Breast epithelium (tissue), 4 donors: Measurements from ENCODE around the gene CTCFL. TPM values are rescaled to one million over a fixed set of nuclear protein-coding genes. Genes with fewer than 3 reads are reported as not detected.

ENCODE experiments used
- DNase-seq, 2 donors: peaks; one replicate each; pipeline ENCODE4 v3.0.0-alpha.2; 2019; ENCODE audit warnings: low spot score in 2 of 2
- H3K27ac ChIP-seq, 2 donors: fragments of 200-600 bp; sonication (generic) in 1 of 2; one replicate each; pipeline ENCODE4 v1.5.1; 2016 to 2019; ENCODE audit warnings: mild to moderate bottlenecking in 1 of 2
- H3K27me3 ChIP-seq, 2 donors: fragments of 200-600 bp; sonication (generic) in 1 of 2; one replicate each; pipeline versions ENCODE4 v1.5.1 to v1.6.0; 2017 to 2019; ENCODE audit warnings: control low read depth in 1 of 2, mild to moderate bottlenecking in 1 of 2
- H3K36me3 ChIP-seq: fragments of 200-600 bp; one replicate; pipeline ENCODE4 v1.5.1; 2019
- H3K4me1 ChIP-seq, 2 donors: fragments of 200-600 bp; sonication (generic); one replicate each; pipeline ENCODE4 v1.5.1; 2016 to 2019; ENCODE audit warnings: control low read depth in 1 of 2
- H3K4me3 ChIP-seq, 3 donors: fragments of 200-600 bp; sonication (generic); 1 replicate in 2 of 3; 2 replicates in 1 of 3; pipeline ENCODE4 v1.5.1; 2016 to 2019; ENCODE audit warnings: mild to moderate bottlenecking in 3 of 3, moderate library complexity in 2 of 3
- H3K9me3 ChIP-seq, 2 donors: fragments of 200-600 bp; sonication (generic) in 1 of 2; one replicate each; pipeline ENCODE4 v1.5.1; 2016 to 2019; ENCODE audit warnings: control low read depth in 1 of 2
- POLR2A ChIP-seq: fragments of 450-650 bp; IDR thresholded peaks from one replicate; pipeline ENCODE4 v1.6.1; 2016; ENCODE audit warnings: antibody characterized with exemption, mild to moderate bottlenecking, moderate library complexity
- POLR2AphosphoS5 ChIP-seq, 3 donors: sonication (generic); formaldehyde crosslinking; IDR thresholded peaks; one replicate each; pipeline ENCODE4 v1.6.1; 2017; ENCODE audit warnings: antibody characterized with exemption in 3 of 3
- intact Hi-C: fragments of 100-400 bp; cut with DNase I; formaldehyde crosslinking; loops from one replicate; pipeline ENCODE4 v1.15.1; 2023; ENCODE audit warnings: low total_unique reads
- total RNA-seq, 3 donors: library from RNA; depleted of rRNA; stranded (reverse); fragments of >200 nt; gene quantifications; one replicate each; pipeline ENCODE4 v1.1.0, GENCODE V29; 2016
- TF ChIP-seq, protein P1 (sequence below), 3 donors: fragments of 450-650 bp; IDR thresholded peaks; one replicate each; pipeline ENCODE4 v1.5.1; 2016 to 2017; ENCODE audit warnings: antibody characterized with exemption in 3 of 3, mild to moderate bottlenecking in 3 of 3, moderate library complexity in 3 of 3

CTCFL gene
- total RNA-seq, 3 donors from 2014 or later: not detected

DNA sequence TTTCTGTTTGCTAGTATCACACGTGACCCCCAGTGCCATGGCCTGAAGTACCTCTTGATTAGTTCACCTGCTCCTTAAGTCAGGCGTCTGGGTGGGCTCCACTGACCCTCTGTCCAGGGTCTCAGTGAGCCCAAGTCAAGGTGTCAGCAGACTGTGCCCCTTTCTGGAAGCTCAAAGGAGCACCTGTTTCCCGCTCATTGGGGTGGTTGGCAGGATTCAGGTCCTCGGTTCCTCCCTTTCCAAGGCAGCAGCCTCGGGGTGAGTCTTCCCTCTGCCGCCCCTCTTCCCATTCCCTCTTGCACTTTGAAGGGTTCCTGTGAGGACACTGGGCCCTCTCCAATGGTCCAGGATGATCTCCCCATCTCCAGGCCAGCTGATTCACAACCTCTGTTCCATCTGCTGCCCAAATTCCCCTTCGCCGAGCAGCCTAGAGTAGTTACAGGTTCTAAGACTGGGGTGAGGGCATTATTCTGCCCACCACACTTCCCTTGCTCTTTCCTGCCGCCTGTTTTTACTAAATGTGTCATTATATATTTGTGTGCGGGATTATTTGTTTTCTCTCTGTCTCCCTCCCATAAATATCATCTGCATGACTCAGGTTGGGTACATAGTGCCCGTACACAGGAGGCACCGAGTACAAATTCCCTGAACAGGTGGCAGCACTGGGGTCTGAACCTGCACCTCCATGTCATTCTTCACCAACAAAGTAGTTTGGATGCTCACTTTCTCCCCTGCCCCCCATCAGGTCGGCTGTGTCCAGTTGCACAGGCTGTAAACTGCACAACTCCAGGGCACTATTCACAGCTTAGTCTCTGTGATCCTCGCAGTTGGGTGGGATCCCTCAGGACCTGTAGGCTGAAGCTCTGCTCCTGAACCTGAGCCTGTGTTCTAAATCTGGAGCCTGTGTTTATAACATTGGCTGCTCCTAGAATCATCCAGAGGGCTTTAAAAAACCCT, 75.3 kb downstream of the CTCFL start:
- TF ChIP-seq, protein P1, sequence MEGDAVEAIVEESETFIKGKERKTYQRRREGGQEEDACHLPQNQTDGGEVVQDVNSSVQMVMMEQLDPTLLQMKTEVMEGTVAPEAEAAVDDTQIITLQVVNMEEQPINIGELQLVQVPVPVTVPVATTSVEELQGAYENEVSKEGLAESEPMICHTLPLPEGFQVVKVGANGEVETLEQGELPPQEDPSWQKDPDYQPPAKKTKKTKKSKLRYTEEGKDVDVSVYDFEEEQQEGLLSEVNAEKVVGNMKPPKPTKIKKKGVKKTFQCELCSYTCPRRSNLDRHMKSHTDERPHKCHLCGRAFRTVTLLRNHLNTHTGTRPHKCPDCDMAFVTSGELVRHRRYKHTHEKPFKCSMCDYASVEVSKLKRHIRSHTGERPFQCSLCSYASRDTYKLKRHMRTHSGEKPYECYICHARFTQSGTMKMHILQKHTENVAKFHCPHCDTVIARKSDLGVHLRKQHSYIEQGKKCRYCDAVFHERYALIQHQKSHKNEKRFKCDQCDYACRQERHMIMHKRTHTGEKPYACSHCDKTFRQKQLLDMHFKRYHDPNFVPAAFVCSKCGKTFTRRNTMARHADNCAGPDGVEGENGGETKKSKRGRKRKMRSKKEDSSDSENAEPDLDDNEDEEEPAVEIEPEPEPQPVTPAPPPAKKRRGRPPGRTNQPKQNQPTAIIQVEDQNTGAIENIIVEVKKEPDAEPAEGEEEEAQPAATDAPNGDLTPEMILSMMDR (IDR thresholded peaks at IDR 0.05): no peak
- TF ChIP-seq POLR2A: no peak
- no peak for TF ChIP-seq POLR2AphosphoS5 (IDR thresholded peaks at IDR 0.05)
- intact Hi-C loops: loop anchor here (10.0 kb wide), 1 partner anchor 1915 kb away; no protein-coding TSS in a partner anchor
- no peak for DNase-seq
- H3K27ac ChIP-seq: no peak overlapping the region
- H3K27me3 ChIP-seq: peaks cover 0 to 4% of the 10 kb centered on the region in 2 donors
- H3K36me3 ChIP-seq: no peaks in the 10 kb centered on the region
- no peaks in the 10 kb centered on the region for H3K4me1 ChIP-seq
- no peak overlapping the region for H3K4me3 ChIP-seq
- H3K9me3 ChIP-seq: no peaks in the 10 kb centered on the region

- DNase-seq: no peak
- peaks cover 0 to 4% of the 10 kb centered on the region in 2 donors for H3K27me3 ChIP-seq
- H3K27ac ChIP-seq: no peak overlapping the region
- no peak overlapping the region for H3K4me3 ChIP-seq
- intact Hi-C loops: no loop called here
- H3K36me3 ChIP-seq: no peaks in the 10 kb centered on the region
- H3K9me3 ChIP-seq: no peaks in the 10 kb centered on the region
- H3K4me1 ChIP-seq: no peaks in the 10 kb centered on the region
- no peak for TF ChIP-seq POLR2AphosphoS5 (IDR thresholded peaks at IDR 0.05)
- TF ChIP-seq, protein P1 (IDR thresholded peaks at IDR 0.05): no peak
- TF ChIP-seq POLR2A: no peak
Measured at GRCh38 chr20:57448764-57449354, 76.1 kb downstream of the CTCFL start.

Other genes with a start within 250 kb of the CTCFL start
- not detected for gene SPO11, start 195.3 kb downstream of the CTCFL start, total RNA-seq
- gene RAE1, start 173.9 kb downstream of the CTCFL start, total RNA-seq: 10 to 100 TPM; 13.8 to 26.9 (median 17.4) TPM
- 10 to 100 TPM in 2 of 3 donors, 1 to 10 TPM in 1; 5.1 to 13.5 (median 10.5) TPM for gene RBM38, start 133.7 kb downstream of the CTCFL start, total RNA-seq
- 100 to 1,000 TPM in 1 of 3 donors, 10 to 100 TPM in 2; 27.2 to 252 (median 29.3) TPM for gene PCK1, start 36.0 kb upstream of the CTCFL start, total RNA-seq
- gene ZBP1, start 95.3 kb upstream of the CTCFL start, total RNA-seq: 1 to 10 TPM in 1 of 3 donors, under 1 TPM in 1, not detected in 1; 0.73 to 2.4 TPM
- 10 to 100 TPM in 2 of 3 donors, 1 to 10 TPM in 1; 9.2 to 13.2 (median 13.1) TPM for gene PMEPA1, start 184.9 kb upstream of the CTCFL start, total RNA-seq